ENCODE measurements around the gene PRKCA.
"Not testable (repeated sequence)": the region's sequence is repeated elsewhere in the genome, so short reads cannot be mapped to it uniquely, and the experiment has no call there.

Gene PRKCA

GRCh38 chr17:66347661-66348514 is 45.5 kb downstream of the PRKCA start:
- TF ChIP-seq YY1 (IDR thresholded peaks at IDR 0.05; ENCODE audit: insufficient read depth, insufficient read length): no peak
- no peak for TF ChIP-seq SUZ12 (IDR thresholded peaks at IDR 0.05; ENCODE audit: extremely low read depth, insufficient read depth, insufficient read length)
- no peak for TF ChIP-seq ZNF274 (IDR thresholded peaks at IDR 0.05; ENCODE audit: low read depth, low read length)
- no peak for DNase-seq (ENCODE audit: low read depth, low spot score)
- no peaks in the 10 kb centered on the region for H3K9me3 ChIP-seq (ENCODE audit: insufficient read depth, low read length)
- H3K4me3 ChIP-seq (ENCODE audit: insufficient read length, low read depth): no peak overlapping the region
- H3K9ac ChIP-seq (ENCODE audit: insufficient read length, low read depth): no peak overlapping the region
- H3K36me3 ChIP-seq (ENCODE audit: insufficient read depth, insufficient read length, low read length): no peaks in the 10 kb centered on the region
- H3K27me3 ChIP-seq (ENCODE audit: insufficient read depth, insufficient read length): no peaks in the 10 kb centered on the region
- H3K4me1 ChIP-seq (ENCODE audit: insufficient read depth, insufficient read length): no peaks in the 10 kb centered on the region

GRCh38 chr17:66348584-66349165 is 46.3 kb downstream of the PRKCA start:
- no peak for DNase-seq (ENCODE audit: low read depth, low spot score)
- TF ChIP-seq SUZ12 (IDR thresholded peaks at IDR 0.05; ENCODE audit: extremely low read depth, insufficient read depth, insufficient read length) (no peak), YY1 (IDR thresholded peaks at IDR 0.05; ENCODE audit: insufficient read depth, insufficient read length) (no peak), ZNF274 (IDR thresholded peaks at IDR 0.05; ENCODE audit: low read depth, low read length) (no peak)
- Histone ChIP-seq H3K4me1 (ENCODE audit: insufficient read depth, insufficient read length) (no peaks in the 10 kb centered on the region), H3K9ac (ENCODE audit: insufficient read length, low read depth) (no peak overlapping the region), H3K27me3 (ENCODE audit: insufficient read depth, insufficient read length) (no peaks in the 10 kb centered on the region), H3K9me3 (ENCODE audit: insufficient read depth, low read length) (no peaks in the 10 kb centered on the region), H3K36me3 (ENCODE audit: insufficient read depth, insufficient read length, low read length) (no peaks in the 10 kb centered on the region), H3K4me3 (ENCODE audit: insufficient read length, low read depth) (no peak overlapping the region)

- H3K27me3 ChIP-seq (ENCODE audit: insufficient read depth, insufficient read length): no peaks in the 10 kb centered on the region
- no peaks in the 10 kb centered on the region for H3K9me3 ChIP-seq (ENCODE audit: insufficient read depth, low read length)
- no peaks in the 10 kb centered on the region for H3K4me1 ChIP-seq (ENCODE audit: insufficient read depth, insufficient read length)
- TF ChIP-seq SUZ12 (IDR thresholded peaks at IDR 0.05; ENCODE audit: extremely low read depth, insufficient read depth, insufficient read length): no peak
- no peak for TF ChIP-seq YY1 (IDR thresholded peaks at IDR 0.05; ENCODE audit: insufficient read depth, insufficient read length)
- TF ChIP-seq ZNF274 (IDR thresholded peaks at IDR 0.05; ENCODE audit: low read depth, low read length): no peak
- no peaks in the 10 kb centered on the region for H3K36me3 ChIP-seq (ENCODE audit: insufficient read depth, insufficient read length, low read length)
- H3K4me3 ChIP-seq (ENCODE audit: insufficient read length, low read depth): no peak overlapping the region
- DNase-seq (ENCODE audit: low read depth, low spot score): no peak
- no peak overlapping the region for H3K9ac ChIP-seq (ENCODE audit: insufficient read length, low read depth)
Measured at GRCh38 chr17:66349521-66350254, 47.3 kb downstream of the PRKCA start.

GRCh38 chr17:66350576-66350975 is 48.2 kb downstream of the PRKCA start:
- H3K9me3 ChIP-seq (ENCODE audit: insufficient read depth, low read length); H3K9ac ChIP-seq (ENCODE audit: insufficient read length, low read depth); H3K4me1 ChIP-seq (ENCODE audit: insufficient read depth, insufficient read length); H3K27me3 ChIP-seq (ENCODE audit: insufficient read depth, insufficient read length); DNase-seq (ENCODE audit: low read depth, low spot score); H3K4me3 ChIP-seq (ENCODE audit: insufficient read length, low read depth); H3K36me3 ChIP-seq (ENCODE audit: insufficient read depth, insufficient read length, low read length): not testable (repeated sequence)

GRCh38 chr17:66351033-66351432 is 48.6 kb downstream of the PRKCA start:
- Histone ChIP-seq H3K9ac (ENCODE audit: insufficient read length, low read depth) (no peak overlapping the region), H3K36me3 (ENCODE audit: insufficient read depth, insufficient read length, low read length) (no peaks in the 10 kb centered on the region), H3K9me3 (ENCODE audit: insufficient read depth, low read length) (no peaks in the 10 kb centered on the region), H3K4me3 (ENCODE audit: insufficient read length, low read depth) (no peak overlapping the region), H3K4me1 (ENCODE audit: insufficient read depth, insufficient read length) (no peaks in the 10 kb centered on the region), H3K27me3 (ENCODE audit: insufficient read depth, insufficient read length) (no peaks in the 10 kb centered on the region)
- no peak for DNase-seq (ENCODE audit: low read depth, low spot score)
- TF ChIP-seq SUZ12 (IDR thresholded peaks at IDR 0.05; ENCODE audit: extremely low read depth, insufficient read depth, insufficient read length) (no peak), YY1 (IDR thresholded peaks at IDR 0.05; ENCODE audit: insufficient read depth, insufficient read length) (no peak), ZNF274 (IDR thresholded peaks at IDR 0.05; ENCODE audit: low read depth, low read length) (no peak)

GRCh38 chr17:66351701-66352100 is 49.3 kb downstream of the PRKCA start:
- H3K4me1 ChIP-seq (ENCODE audit: insufficient read depth, insufficient read length): no peaks in the 10 kb centered on the region
- no peak for TF ChIP-seq SUZ12 (IDR thresholded peaks at IDR 0.05; ENCODE audit: extremely low read depth, insufficient read depth, insufficient read length)
- no peak for TF ChIP-seq ZNF274 (IDR thresholded peaks at IDR 0.05; ENCODE audit: low read depth, low read length)
- no peak for TF ChIP-seq YY1 (IDR thresholded peaks at IDR 0.05; ENCODE audit: insufficient read depth, insufficient read length)
- no peak overlapping the region for H3K9ac ChIP-seq (ENCODE audit: insufficient read length, low read depth)
- no peak for DNase-seq (ENCODE audit: low read depth, low spot score)
- no peaks in the 10 kb centered on the region for H3K36me3 ChIP-seq (ENCODE audit: insufficient read depth, insufficient read length, low read length)
- H3K4me3 ChIP-seq (ENCODE audit: insufficient read length, low read depth): no peak overlapping the region
- H3K27me3 ChIP-seq (ENCODE audit: insufficient read depth, insufficient read length): no peaks in the 10 kb centered on the region
- H3K9me3 ChIP-seq (ENCODE audit: insufficient read depth, low read length): no peaks in the 10 kb centered on the region

- H3K9ac ChIP-seq (ENCODE audit: insufficient read length, low read depth): no peak overlapping the region
- H3K27me3 ChIP-seq (ENCODE audit: insufficient read depth, insufficient read length): no peaks in the 10 kb centered on the region
- no peak for DNase-seq (ENCODE audit: low read depth, low spot score)
- no peaks in the 10 kb centered on the region for H3K4me1 ChIP-seq (ENCODE audit: insufficient read depth, insufficient read length)
- no peaks in the 10 kb centered on the region for H3K9me3 ChIP-seq (ENCODE audit: insufficient read depth, low read length)
- TF ChIP-seq SUZ12 (IDR thresholded peaks at IDR 0.05; ENCODE audit: extremely low read depth, insufficient read depth, insufficient read length) (no peak), ZNF274 (IDR thresholded peaks at IDR 0.05; ENCODE audit: low read depth, low read length) (no peak), YY1 (IDR thresholded peaks at IDR 0.05; ENCODE audit: insufficient read depth, insufficient read length) (no peak)
- no peak overlapping the region for H3K4me3 ChIP-seq (ENCODE audit: insufficient read length, low read depth)
- no peaks in the 10 kb centered on the region for H3K36me3 ChIP-seq (ENCODE audit: insufficient read depth, insufficient read length, low read length)
Measured at GRCh38 chr17:66353937-66354401, 51.6 kb downstream of the PRKCA start.

All from NT2/D1 (cell line).